ENCODE results near the gene SHISA8.

The SHISA8 gene

DNA sequence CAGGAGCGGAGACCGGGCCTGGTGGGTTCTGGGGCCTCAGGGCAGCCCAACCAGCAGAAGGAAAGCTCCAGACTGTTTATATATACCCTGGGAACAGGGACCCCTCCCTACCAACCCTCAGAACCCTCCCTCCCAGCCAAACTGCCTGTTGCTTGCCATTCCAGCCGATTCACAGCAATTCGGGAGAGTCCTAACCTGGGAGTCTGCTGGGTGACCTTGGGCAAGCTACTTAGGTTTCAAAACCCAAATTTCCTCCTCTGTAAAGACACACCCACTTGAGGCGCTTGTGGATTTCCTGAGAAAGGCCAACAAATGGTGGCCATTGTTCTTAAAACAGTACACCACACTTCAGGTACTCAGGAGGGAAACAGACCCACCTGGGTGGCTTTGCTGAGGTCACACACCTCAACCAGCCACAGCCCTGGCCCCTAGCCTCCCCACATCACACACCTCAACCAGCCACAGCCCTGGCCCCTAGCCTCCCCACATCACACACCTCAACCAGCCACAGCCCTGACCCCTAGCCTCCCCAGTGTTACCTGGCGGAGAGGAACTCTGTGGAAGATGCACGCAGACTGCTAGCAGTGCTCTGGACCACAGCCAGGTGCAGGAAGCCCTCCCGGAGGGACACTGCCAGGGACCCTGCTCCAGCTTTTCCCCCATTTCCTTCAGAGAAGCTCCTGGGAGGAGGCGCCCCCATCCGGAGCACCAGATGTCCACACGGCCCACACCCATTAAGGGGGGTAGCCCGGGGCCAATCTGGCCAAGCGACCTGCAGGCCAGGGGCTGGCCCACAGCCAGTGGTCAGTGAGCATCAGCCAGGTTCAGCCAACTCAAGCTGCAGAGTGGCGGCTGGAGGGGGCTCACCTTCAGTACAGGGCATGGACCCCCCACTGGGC is 6.2 kb downstream of the SHISA8 start:
- H3K27ac ChIP-seq = no peak overlapping the region
- H3K27me3 ChIP-seq (ENCODE audit: control insufficient read depth, insufficient read depth, low read length) = no peaks in the 10 kb centered on the region
- H3K4me3 ChIP-seq (ENCODE audit: low read depth, low read length) = no peak overlapping the region

DNA sequence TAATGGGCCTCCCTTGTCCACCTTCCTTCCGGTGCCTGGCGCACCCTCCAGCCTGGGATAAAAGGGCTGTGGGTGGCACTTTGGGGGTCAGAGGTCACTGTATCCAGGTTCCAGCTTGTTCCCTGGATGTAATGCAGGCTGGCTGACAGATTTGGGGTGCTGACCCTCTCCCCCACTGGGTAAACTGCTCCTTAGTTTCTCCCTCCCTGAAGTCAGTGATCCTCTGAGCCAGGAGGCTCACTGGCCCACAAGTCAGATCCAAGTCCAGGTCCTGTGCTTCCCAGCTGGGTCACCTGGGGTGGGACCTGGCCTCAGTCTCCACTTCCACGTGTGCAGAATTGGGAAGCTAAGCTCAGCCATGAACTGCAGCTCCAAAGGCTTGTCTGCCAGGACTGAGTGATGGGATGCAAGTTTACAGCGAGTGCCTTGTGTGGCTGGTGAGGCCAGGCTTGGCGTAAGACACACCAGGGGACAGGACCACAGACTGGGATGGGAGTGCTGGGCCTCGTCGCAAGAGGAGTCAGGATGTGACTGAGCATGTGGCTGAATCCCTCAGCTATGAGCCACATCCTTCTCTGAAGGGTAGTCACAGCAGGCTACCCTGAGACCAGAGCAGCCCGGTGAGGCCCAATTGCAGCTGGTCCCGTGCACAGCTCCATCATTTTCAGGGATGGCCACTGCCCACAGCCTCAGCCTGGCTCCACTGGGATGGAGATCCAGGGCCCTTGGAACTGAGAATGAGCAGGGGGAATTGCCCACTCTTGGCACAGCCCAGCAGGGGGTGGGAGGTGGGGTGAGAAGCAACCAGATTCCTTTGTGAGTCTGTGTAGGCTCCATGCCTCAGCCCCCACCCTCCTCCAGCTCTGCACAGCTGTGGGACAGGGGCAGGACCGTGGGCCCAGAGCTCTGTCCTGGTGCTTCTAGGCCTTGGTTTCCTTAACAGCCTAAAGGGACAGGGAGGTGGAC is 7.2 kb downstream of the SHISA8 start:
- TF ChIP-seq, protein P1, sequence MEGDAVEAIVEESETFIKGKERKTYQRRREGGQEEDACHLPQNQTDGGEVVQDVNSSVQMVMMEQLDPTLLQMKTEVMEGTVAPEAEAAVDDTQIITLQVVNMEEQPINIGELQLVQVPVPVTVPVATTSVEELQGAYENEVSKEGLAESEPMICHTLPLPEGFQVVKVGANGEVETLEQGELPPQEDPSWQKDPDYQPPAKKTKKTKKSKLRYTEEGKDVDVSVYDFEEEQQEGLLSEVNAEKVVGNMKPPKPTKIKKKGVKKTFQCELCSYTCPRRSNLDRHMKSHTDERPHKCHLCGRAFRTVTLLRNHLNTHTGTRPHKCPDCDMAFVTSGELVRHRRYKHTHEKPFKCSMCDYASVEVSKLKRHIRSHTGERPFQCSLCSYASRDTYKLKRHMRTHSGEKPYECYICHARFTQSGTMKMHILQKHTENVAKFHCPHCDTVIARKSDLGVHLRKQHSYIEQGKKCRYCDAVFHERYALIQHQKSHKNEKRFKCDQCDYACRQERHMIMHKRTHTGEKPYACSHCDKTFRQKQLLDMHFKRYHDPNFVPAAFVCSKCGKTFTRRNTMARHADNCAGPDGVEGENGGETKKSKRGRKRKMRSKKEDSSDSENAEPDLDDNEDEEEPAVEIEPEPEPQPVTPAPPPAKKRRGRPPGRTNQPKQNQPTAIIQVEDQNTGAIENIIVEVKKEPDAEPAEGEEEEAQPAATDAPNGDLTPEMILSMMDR (IDR thresholded peaks at IDR 0.05) = no peak
- Histone ChIP-seq H3K27me3 (ENCODE audit: control insufficient read depth, insufficient read depth, low read length) (no peaks in the 10 kb centered on the region), H2AFZ (no peak overlapping the region), H3K9me3 (ENCODE audit: control insufficient read depth, low read length) (no peaks in the 10 kb centered on the region), H3K4me1 (peaks cover 2% of the 10 kb centered on the region), H3K79me2 (no peaks in the 10 kb centered on the region), H3K4me2 (ENCODE audit: low read length) (no peak overlapping the region), H3K9ac (no peak overlapping the region), H3K36me3 (ENCODE audit: control insufficient read depth, insufficient read depth, low read length) (no peaks in the 10 kb centered on the region), H3K4me3 (ENCODE audit: low read depth, low read length) (no peak overlapping the region), H3K27ac (no peak overlapping the region)

More for the DNA sequence above, 6.2 kb downstream of the SHISA8 start:
- Histone ChIP-seq H3K9ac (no peak overlapping the region), H3K9me3 (ENCODE audit: control insufficient read depth, low read length) (no peaks in the 10 kb centered on the region), H3K79me2 (no peaks in the 10 kb centered on the region), H3K4me2 (ENCODE audit: low read length) (no peak overlapping the region), H2AFZ (no peak overlapping the region), H3K4me1 (peaks cover 2% of the 10 kb centered on the region), H3K36me3 (ENCODE audit: control insufficient read depth, insufficient read depth, low read length) (no peaks in the 10 kb centered on the region)
- TF ChIP-seq, protein P1 (IDR thresholded peaks at IDR 0.05) = no peak

DNA sequence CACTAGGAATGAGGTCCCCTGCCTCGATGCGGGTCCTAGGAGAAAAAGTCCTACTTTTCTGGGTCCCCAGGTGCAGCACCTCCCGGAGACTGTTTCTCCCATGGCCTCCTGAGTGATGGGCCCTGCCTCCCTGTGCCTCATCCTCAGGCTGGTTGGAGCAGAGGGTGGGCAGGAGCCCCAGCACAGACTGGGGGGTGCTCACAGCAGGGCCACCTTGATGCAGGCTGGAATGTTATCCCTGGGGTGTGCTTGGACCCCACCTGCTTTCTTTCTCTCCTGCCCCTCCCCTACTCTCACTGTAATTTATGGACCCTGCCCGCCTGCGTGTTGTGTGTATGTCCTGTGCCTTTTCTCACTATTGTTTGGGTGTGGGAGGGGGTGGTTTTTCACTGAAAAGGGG is 8.1 kb downstream of the SHISA8 start:
- Histone ChIP-seq H3K4me3 (ENCODE audit: low read depth, low read length) (no peak overlapping the region), H3K9ac (no peak overlapping the region), H2AFZ (no peak overlapping the region), H3K4me1 (peaks cover 2% of the 10 kb centered on the region), H3K27me3 (ENCODE audit: control insufficient read depth, insufficient read depth, low read length) (no peaks in the 10 kb centered on the region), H3K36me3 (ENCODE audit: control insufficient read depth, insufficient read depth, low read length) (no peaks in the 10 kb centered on the region), H3K79me2 (no peaks in the 10 kb centered on the region), H3K27ac (no peak overlapping the region), H3K9me3 (ENCODE audit: control insufficient read depth, low read length) (no peaks in the 10 kb centered on the region), H3K4me2 (ENCODE audit: low read length) (no peak overlapping the region)
- TF ChIP-seq, protein P1 (IDR thresholded peaks at IDR 0.05) = no peak

DNA sequence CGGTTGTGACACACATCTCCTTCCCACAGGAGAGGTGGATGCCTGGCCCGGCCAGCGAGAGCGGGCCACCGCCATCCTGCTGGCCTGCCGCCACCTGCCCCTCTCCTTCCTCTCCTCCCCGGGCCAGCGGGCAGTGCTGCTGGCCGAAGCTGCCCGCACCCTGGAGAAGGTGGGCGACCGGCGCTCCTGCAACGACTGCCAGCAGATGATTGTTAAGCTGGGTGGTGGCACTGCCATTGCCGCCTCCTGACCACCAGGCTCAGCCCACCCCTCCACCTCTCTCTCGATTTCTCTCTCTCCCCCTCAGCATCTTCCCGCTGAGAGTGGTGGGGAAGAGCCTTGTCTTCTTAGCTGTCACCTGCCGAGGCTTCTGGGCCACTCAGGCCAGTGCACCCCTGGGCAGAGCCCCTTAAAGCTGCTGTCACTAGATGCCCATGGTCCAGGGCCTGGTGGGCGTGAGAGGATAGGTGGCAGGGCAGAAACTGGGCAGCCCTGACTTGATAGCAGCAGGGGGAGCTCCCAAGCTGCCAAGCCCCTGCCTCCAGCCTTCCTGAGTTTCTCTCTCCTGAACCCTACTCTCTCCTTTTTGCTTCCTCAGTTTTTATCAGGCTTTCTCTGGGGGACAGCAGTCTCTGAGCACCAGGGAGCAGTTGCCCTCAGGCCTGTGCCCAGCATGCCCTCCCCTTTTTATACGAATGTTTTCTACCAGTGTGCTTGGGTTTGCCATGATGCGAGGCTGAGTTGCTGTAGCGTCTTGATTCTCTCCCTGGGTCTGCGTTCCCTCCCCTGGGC is 9.3 kb downstream of the SHISA8 start:
- Histone ChIP-seq H3K4me2 (ENCODE audit: low read length) (no peak overlapping the region), H3K36me3 (ENCODE audit: control insufficient read depth, insufficient read depth, low read length) (no peaks in the 10 kb centered on the region), H3K79me2 (no peaks in the 10 kb centered on the region), H3K27ac (no peak overlapping the region), H3K9ac (no peak overlapping the region), H3K9me3 (ENCODE audit: control insufficient read depth, low read length) (no peaks in the 10 kb centered on the region), H3K27me3 (ENCODE audit: control insufficient read depth, insufficient read depth, low read length) (no peaks in the 10 kb centered on the region), H2AFZ (no peak overlapping the region), H3K4me1 (peaks cover under 1% of the 10 kb centered on the region), H3K4me3 (ENCODE audit: low read depth, low read length) (no peak overlapping the region)
- TF ChIP-seq, protein P1 (IDR thresholded peaks at IDR 0.05) = no peak

All from parathyroid adenoma (tissue), 2 donors.